Effector memory CD4-positive, alpha-beta T cell (primary cell): ENCODE measurements around the gene CIC.
"Not testable (repeated sequence)": the region's sequence is repeated elsewhere in the genome, so short reads cannot be mapped to it uniquely, and the experiment has no call there.

Source experiments
- DNase-seq, 3 donors: peaks; one replicate each; pipeline ENCODE4 v3.0.0-alpha.2; 2020
- H3K27ac ChIP-seq: 2 replicates; pipeline ENCODE4 v1.7.0; 2013; ENCODE audit warnings: mild to moderate bottlenecking, low read length, moderate library complexity; ENCODE audit not compliant: insufficient read depth, poor library complexity, severe bottlenecking
- H3K27me3 ChIP-seq: replicated peaks from 2 replicates; pipeline ENCODE4 v1.7.0; 2013; ENCODE audit warnings: mild to moderate bottlenecking, low read length; ENCODE audit not compliant: insufficient read depth, control insufficient read depth, poor library complexity, severe bottlenecking
- H3K36me3 ChIP-seq: 2 replicates; pipeline ENCODE4 v1.7.0; 2013; ENCODE audit warnings: mild to moderate bottlenecking, low read length, moderate library complexity; ENCODE audit not compliant: control insufficient read depth, insufficient read depth
- H3K4me1 ChIP-seq: 2 replicates; pipeline ENCODE4 v1.7.0; 2013; ENCODE audit warnings: low read length, mild to moderate bottlenecking; ENCODE audit not compliant: control insufficient read depth, insufficient read depth, poor library complexity, severe bottlenecking
- H3K4me3 ChIP-seq: 2 replicates; pipeline ENCODE4 v1.7.0; 2013; ENCODE audit warnings: low read length, low read depth, mild to moderate bottlenecking; ENCODE audit not compliant: insufficient read depth, poor library complexity, severe bottlenecking
- H3K9me3 ChIP-seq: 2 replicates; pipeline ENCODE4 v1.7.0; 2013; ENCODE audit warnings: mild to moderate bottlenecking, low read length, moderate library complexity; ENCODE audit not compliant: control insufficient read depth

CIC gene

GRCh38 chr19:42255766-42256745 lies 13.0 kb upstream of the CIC start:
- Histone ChIP-seq H3K4me1 (peaks cover 25% of the 10 kb centered on the region), H3K27ac (peak overlapping the region; percentile 96), H3K36me3 (no peaks in the 10 kb centered on the region), H3K9me3 (no peaks in the 10 kb centered on the region), H3K27me3 (no peaks in the 10 kb centered on the region), H3K4me3 (peak overlapping the region; percentile 98)
- DNase-seq, result no peak

- H3K27me3 ChIP-seq, H3K4me3 ChIP-seq, H3K36me3 ChIP-seq, H3K27ac ChIP-seq, H3K9me3 ChIP-seq, DNase-seq: not testable (repeated sequence)
- peaks cover 14% of the 10 kb centered on the region for H3K4me1 ChIP-seq
Measured at GRCh38 chr19:42257842-42258241, 11.2 kb upstream of the CIC start.

- Histone ChIP-seq H3K4me3 (no peak overlapping the region), H3K36me3 (no peaks in the 10 kb centered on the region), H3K27me3 (no peaks in the 10 kb centered on the region), H3K27ac (no peak overlapping the region), H3K4me1 (no peaks in the 10 kb centered on the region), H3K9me3 (no peaks in the 10 kb centered on the region)
- no peak for DNase-seq
Measured at GRCh38 chr19:42261763-42262162, 7.3 kb upstream of the CIC start.

- H3K27ac ChIP-seq, DNase-seq, H3K4me3 ChIP-seq, H3K36me3 ChIP-seq, H3K9me3 ChIP-seq, H3K27me3 ChIP-seq: not testable (repeated sequence)
- H3K4me1 ChIP-seq, result peaks cover 22% of the 10 kb centered on the region
Measured at GRCh38 chr19:42266105-42266504, 2.9 kb upstream of the CIC start.

- not testable (repeated sequence) for H3K27me3 ChIP-seq, H3K36me3 ChIP-seq, H3K9me3 ChIP-seq, DNase-seq, H3K4me3 ChIP-seq
- Histone ChIP-seq H3K4me1 (peaks cover 26% of the 10 kb centered on the region), H3K27ac (peak overlapping the region; percentile 99)
Measured at GRCh38 chr19:42266928-42267603, 2.0 kb upstream of the CIC start.

GRCh38 chr19:42267644-42268141 lies 1.4 kb upstream of the CIC start:
- H3K4me3 ChIP-seq, result peak overlapping the region; percentile 63
- peaks cover 10% of the 10 kb centered on the region for H3K36me3 ChIP-seq
- H3K27me3 ChIP-seq, result no peaks in the 10 kb centered on the region
- no peak for DNase-seq
- H3K4me1 ChIP-seq, result peaks cover 26% of the 10 kb centered on the region
- no peaks in the 10 kb centered on the region for H3K9me3 ChIP-seq
- peak overlapping the region; percentile 99 for H3K27ac ChIP-seq

GRCh38 chr19:42268142-42268703 lies 829 bp upstream of the CIC start:
- peak overlapping the region; percentile 99 for H3K27ac ChIP-seq
- DNase-seq, result peak; percentile 97 to 99 (median 99)
- H3K36me3 ChIP-seq, result peaks cover 15% of the 10 kb centered on the region
- no peaks in the 10 kb centered on the region for H3K27me3 ChIP-seq
- no peaks in the 10 kb centered on the region for H3K9me3 ChIP-seq
- H3K4me1 ChIP-seq, result peaks cover 26% of the 10 kb centered on the region
- peak overlapping the region; percentile 63 for H3K4me3 ChIP-seq

- H3K9me3 ChIP-seq, result no peaks in the 10 kb centered on the region
- H3K4me3 ChIP-seq, result peak overlapping the region; percentile 55
- peaks cover 26% of the 10 kb centered on the region for H3K4me1 ChIP-seq
- peak overlapping the region; percentile 93 for H3K27ac ChIP-seq
- H3K27me3 ChIP-seq, result no peaks in the 10 kb centered on the region
- DNase-seq, result no peak
- peaks cover 30% of the 10 kb centered on the region for H3K36me3 ChIP-seq
Measured at GRCh38 chr19:42269478-42270345, 660 bp downstream of the CIC start.

GRCh38 chr19:42270346-42271044 lies 1.4 kb downstream of the CIC start:
- Histone ChIP-seq H3K36me3 (peaks cover 32% of the 10 kb centered on the region), H3K4me1 (peaks cover 30% of the 10 kb centered on the region), H3K4me3 (peak overlapping the region; percentile 55), H3K9me3 (no peaks in the 10 kb centered on the region), H3K27ac (peak overlapping the region; percentile 93), H3K27me3 (no peaks in the 10 kb centered on the region)
- peak; percentile 51 to 74 (median 67) for DNase-seq
